Brain microvascular endothelial cell (primary cell): ENCODE results near the gene GALNT14.
A peak's percentile ranks its signal among the peaks of the same experiment; 100 is the strongest.

Source experiments
- DNase-seq: peaks from one replicate; pipeline ENCODE4 v3.0.0-alpha.2; 2020
- H3K27ac ChIP-seq: fragments of 250-450 bp; sonication (Bioruptor Pico); 2 replicates; pipeline ENCODE4 v1.5.1; 2020; ENCODE audit warnings: mild to moderate bottlenecking, moderate library complexity
- H3K27me3 ChIP-seq: fragments of 250-450 bp; sonication (Bioruptor Pico); replicated peaks from 2 replicates; pipeline ENCODE4 v1.5.1; 2020; ENCODE audit warnings: mild to moderate bottlenecking
- H3K36me3 ChIP-seq: fragments of 250-450 bp; sonication (Bioruptor Pico); replicated peaks from 2 replicates; pipeline ENCODE4 v1.5.1; 2020; ENCODE audit warnings: mild to moderate bottlenecking
- H3K4me3 ChIP-seq: 2 replicates; pipeline ENCODE4 v1.5.1; 2011; ENCODE audit warnings: low read depth, mild to moderate bottlenecking, control low read depth, low read length, moderate library complexity
- in situ Hi-C: cut with HindIII; loops from 2 replicates; pipeline ENCODE4 v1.10.0; 2017; ENCODE audit warnings: low sequenced_read_pairs, low pct_ligation_motif_present
- TF ChIP-seq, protein P1 (sequence below): IDR thresholded peaks from 2 replicates; pipeline ENCODE4 v1.5.1; 2011; ENCODE audit warnings: low read depth, mild to moderate bottlenecking, moderate library complexity, low read length, control low read depth, inconsistent platforms; ENCODE audit errors: missing control alignments

GALNT14 gene

DNA sequence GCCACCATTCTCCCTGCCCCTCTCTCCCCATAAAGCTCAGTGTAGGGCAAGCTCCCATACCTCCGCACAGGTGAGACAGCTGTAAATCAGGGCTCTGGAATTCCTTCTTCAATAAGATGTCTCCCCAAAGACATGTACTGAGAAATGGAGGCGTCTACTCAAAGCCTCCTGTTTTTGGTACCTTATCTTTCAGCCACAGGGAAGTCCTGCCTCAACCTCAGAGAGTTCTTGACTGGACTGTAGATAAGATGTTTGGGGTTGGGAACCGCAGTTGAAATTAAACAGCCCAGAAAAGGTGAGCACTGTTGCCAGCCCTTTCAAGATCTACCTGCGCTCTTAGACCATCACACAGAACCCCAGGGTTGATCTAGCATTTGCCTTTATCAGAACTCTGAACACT is 1.4 kb upstream of the GALNT14 start:
- in situ Hi-C loops = no loop called here
- TF ChIP-seq, protein P1, sequence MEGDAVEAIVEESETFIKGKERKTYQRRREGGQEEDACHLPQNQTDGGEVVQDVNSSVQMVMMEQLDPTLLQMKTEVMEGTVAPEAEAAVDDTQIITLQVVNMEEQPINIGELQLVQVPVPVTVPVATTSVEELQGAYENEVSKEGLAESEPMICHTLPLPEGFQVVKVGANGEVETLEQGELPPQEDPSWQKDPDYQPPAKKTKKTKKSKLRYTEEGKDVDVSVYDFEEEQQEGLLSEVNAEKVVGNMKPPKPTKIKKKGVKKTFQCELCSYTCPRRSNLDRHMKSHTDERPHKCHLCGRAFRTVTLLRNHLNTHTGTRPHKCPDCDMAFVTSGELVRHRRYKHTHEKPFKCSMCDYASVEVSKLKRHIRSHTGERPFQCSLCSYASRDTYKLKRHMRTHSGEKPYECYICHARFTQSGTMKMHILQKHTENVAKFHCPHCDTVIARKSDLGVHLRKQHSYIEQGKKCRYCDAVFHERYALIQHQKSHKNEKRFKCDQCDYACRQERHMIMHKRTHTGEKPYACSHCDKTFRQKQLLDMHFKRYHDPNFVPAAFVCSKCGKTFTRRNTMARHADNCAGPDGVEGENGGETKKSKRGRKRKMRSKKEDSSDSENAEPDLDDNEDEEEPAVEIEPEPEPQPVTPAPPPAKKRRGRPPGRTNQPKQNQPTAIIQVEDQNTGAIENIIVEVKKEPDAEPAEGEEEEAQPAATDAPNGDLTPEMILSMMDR = no peak
- H3K36me3 ChIP-seq = no peaks in the 10 kb centered on the region
- H3K4me3 ChIP-seq = no peak overlapping the region
- no peak overlapping the region for H3K27ac ChIP-seq
- no peak for DNase-seq
- peaks cover 14% of the 10 kb centered on the region for H3K27me3 ChIP-seq

DNA sequence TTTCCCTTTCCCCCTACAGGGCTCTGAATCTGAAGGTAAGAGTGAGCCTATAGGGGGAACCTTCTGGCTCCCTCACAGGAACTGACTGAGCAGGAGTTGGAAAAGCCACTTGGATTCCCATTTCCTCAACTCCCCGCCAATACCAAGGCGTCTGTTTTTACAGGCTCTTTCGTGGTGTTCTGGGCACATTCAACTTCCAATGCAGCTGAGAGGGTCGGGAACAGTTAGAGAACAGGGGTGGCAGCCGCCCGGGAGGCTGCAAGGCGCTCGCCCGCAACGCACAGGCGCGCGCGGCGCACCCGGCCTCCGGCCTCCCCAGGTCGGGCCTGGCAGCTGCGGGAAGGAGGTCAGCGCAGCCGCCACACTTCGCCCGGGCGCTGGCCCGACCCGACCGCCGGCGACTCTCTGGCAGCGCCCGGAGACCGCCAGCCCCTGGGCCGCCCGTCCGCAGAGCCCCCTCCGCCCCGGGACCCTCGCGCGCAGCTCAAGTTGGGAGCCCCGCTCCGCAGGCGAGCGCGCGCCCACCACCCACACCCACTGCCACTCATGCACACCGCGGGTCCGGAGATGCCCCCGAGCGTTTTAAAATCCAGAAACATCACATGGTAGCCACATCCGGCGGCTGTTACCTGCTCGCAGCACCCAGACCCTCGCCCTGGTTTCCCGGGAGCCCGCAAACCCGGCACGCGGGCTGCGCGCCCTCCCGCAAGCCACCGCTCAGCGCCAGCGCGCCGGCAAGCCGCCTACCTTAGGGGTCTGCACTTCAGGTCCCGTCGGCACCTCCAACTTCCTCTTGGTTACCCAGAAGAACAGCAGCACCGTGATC is 816 bp downstream of the GALNT14 start:
- no peak for DNase-seq
- H3K36me3 ChIP-seq = no peaks in the 10 kb centered on the region
- no peak overlapping the region for H3K27ac ChIP-seq
- TF ChIP-seq, protein P1 = peak; percentile 15
- in situ Hi-C loops = no loop called here
- H3K27me3 ChIP-seq = peaks cover 14% of the 10 kb centered on the region
- peak overlapping the region; percentile 55 for H3K4me3 ChIP-seq

DNA sequence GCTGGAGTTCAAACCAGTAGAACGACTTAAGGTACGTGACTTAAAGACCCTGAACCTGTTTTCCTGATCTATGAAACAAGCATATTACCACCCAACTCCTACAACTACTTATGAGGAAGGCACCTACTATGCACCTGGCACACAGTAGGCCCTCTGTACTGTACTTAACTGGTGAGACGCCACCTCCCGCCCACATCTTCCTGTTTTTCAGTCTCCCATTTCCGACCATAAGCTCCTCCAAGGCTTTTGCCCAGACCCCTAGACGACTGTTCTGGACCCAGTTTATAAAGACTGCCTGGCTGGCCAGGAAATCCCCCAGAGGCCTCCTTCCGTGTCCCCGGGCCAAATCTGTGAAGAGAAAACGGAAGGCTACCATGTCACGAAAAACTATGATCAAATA is 1.5 kb downstream of the GALNT14 start:
- TF ChIP-seq, protein P1 = no peak
- no peak for DNase-seq
- peaks cover 14% of the 10 kb centered on the region for H3K27me3 ChIP-seq
- in situ Hi-C loops = no loop called here
- no peak overlapping the region for H3K27ac ChIP-seq
- no peaks in the 10 kb centered on the region for H3K36me3 ChIP-seq
- no peak overlapping the region for H3K4me3 ChIP-seq

DNA sequence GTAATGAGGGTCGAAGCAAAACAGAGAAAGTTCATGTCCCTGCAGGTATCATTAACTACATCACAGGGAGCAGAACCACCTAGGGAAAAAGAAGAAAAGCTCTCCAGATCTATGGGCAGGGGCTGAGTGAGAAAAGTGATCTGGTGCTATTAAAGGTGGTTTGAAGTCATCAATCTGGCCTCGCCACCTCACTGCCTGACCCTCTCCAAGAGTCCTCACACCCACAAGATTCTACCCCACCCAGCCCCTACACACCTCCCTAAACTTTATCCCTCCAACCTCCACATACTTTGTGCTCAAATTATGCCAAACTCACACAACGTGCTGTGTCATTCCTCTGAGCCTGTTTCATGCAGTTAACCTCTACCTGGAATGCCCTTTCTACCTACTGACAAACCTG is 2.2 kb downstream of the GALNT14 start:
- H3K36me3 ChIP-seq = no peaks in the 10 kb centered on the region
- TF ChIP-seq, protein P1 = no peak
- H3K27ac ChIP-seq = no peak overlapping the region
- no peak for DNase-seq
- peaks cover 14% of the 10 kb centered on the region for H3K27me3 ChIP-seq
- in situ Hi-C loops = no loop called here
- no peak overlapping the region for H3K4me3 ChIP-seq

DNA sequence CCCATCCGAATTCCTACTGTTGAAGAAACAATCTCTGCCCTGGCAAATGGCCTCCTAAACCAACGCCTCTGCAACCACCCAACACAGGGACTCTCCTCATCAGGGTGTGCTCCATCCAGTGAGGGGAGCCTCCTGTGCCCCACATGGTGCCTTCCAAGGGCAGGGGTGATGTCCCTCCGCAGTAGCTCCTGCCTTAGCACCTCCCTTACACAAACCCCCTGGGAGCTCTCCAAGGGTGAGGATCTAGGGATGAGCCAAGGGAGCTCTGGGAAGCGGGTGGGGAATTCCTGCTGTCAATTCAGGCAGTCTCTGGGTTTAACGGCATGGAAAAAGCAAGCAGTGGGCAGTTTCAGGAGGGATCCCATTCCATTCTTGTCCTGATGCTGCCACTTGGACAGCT is 3.8 kb downstream of the GALNT14 start:
- no peak overlapping the region for H3K27ac ChIP-seq
- peaks cover 14% of the 10 kb centered on the region for H3K27me3 ChIP-seq
- TF ChIP-seq, protein P1 = no peak
- DNase-seq = no peak
- no peaks in the 10 kb centered on the region for H3K36me3 ChIP-seq
- H3K4me3 ChIP-seq = no peak overlapping the region
- in situ Hi-C loops = no loop called here

DNA sequence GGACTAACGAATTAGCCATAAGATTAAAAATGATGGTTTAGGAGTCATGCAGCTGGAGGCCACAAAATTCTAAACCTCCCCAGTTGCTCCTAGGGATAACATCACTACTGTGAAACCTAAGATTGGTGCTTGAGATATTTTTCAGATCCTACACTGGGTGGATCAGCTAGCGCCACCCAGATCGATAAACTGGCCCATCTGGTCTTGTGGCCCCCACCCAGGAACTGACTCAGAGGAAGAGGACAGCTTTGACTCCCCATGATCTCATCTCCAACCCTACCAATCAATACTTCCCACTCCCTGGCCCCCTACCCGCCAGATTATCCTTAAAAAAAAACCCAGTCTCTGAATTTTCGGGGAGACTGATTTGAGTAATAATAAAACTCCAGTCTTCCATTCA is 5.5 kb downstream of the GALNT14 start:
- no peak for DNase-seq
- TF ChIP-seq, protein P1 = no peak
- in situ Hi-C loops = no loop called here
- Histone ChIP-seq H3K36me3 (no peaks in the 10 kb centered on the region), H3K4me3 (no peak overlapping the region), H3K27ac (no peak overlapping the region), H3K27me3 (peaks cover 3% of the 10 kb centered on the region)
